Ishikawa (cell line): ENCODE measurements around the gene HIBADH.

Source experiments
- CEBPB ChIP-seq: IDR thresholded peaks from 2 replicates; pipeline ENCODE4 v1.6.1; 2012
- CREB1 ChIP-seq: IDR thresholded peaks from 2 replicates; pipeline ENCODE4 v1.6.1; 2012; ENCODE audit warnings: low read depth
- EGR1 ChIP-seq: IDR thresholded peaks from 2 replicates; pipeline ENCODE4 v1.6.1; 2012
- EP300 ChIP-seq: IDR thresholded peaks from 2 replicates; pipeline ENCODE4 v1.6.1; 2012; ENCODE audit warnings: borderline replicate concordance
- FOXM1 ChIP-seq: IDR thresholded peaks from 2 replicates; pipeline ENCODE4 v1.6.1; 2012; ENCODE audit warnings: low read depth, borderline replicate concordance
- NFIC ChIP-seq: IDR thresholded peaks from 2 replicates; pipeline ENCODE4 v1.6.1; 2012
- RAD21 ChIP-seq: IDR thresholded peaks from 2 replicates; pipeline ENCODE4 v1.6.1; 2012; ENCODE audit warnings: low read depth
- TAF1 ChIP-seq: IDR thresholded peaks from 2 replicates; pipeline ENCODE4 v1.6.1; 2012; ENCODE audit warnings: low read depth, mild to moderate bottlenecking
- TCF12 ChIP-seq: IDR thresholded peaks from 2 replicates; pipeline ENCODE4 v1.6.1; 2012; ENCODE audit warnings: low read depth
- TEAD4 ChIP-seq: IDR thresholded peaks from 2 replicates; pipeline ENCODE4 v1.6.1; 2012
- YY1 ChIP-seq: IDR thresholded peaks from 2 replicates; pipeline ENCODE4 v1.6.1; 2012; ENCODE audit warnings: low read depth
- ZBTB7A ChIP-seq: IDR thresholded peaks from 2 replicates; pipeline ENCODE4 v1.6.1; 2012; ENCODE audit warnings: low read depth
- TF ChIP-seq, protein P1 (sequence below): IDR thresholded peaks from 2 replicates; pipeline ENCODE4 v1.6.1; 2012
- TF ChIP-seq, protein P2 (sequence below): IDR thresholded peaks from 2 replicates; pipeline ENCODE4 v1.6.1; 2012; ENCODE audit warnings: low read depth, mild to moderate bottlenecking
- TF ChIP-seq, protein P3 (sequence below): IDR thresholded peaks from 2 replicates; pipeline ENCODE4 v1.6.1; 2012

Gene HIBADH

DNA sequence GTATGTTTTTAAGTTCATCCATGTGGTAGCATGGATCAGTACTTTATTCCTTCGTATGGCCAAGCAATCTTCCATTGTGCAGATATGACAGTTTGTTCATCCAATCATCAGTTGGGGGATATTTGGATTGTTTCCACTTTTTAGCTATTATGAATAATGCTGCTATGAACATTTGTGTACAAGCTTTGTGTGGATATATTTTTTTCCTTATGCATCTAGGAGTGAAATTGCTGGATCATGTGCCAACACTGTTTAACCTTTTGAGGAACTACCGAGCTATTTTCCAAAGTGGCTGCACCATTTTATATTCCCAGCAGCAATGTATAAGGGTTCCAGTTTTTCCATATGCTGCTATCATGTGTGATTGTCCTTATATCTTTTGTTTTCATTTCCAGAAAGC is 140.1 kb downstream of the HIBADH start:
- TF ChIP-seq, protein P1, sequence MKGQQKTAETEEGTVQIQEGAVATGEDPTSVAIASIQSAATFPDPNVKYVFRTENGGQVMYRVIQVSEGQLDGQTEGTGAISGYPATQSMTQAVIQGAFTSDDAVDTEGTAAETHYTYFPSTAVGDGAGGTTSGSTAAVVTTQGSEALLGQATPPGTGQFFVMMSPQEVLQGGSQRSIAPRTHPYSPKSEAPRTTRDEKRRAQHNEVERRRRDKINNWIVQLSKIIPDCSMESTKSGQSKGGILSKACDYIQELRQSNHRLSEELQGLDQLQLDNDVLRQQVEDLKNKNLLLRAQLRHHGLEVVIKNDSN: no peak
- TF ChIP-seq YY1 (no peak), TAF1 (no peak), TCF12 (no peak), FOXM1 (no peak), EGR1 (no peak), CEBPB (no peak), TEAD4 (no peak), NFIC (no peak), CREB1 (no peak), ZBTB7A (no peak)
- TF ChIP-seq, protein P2, sequence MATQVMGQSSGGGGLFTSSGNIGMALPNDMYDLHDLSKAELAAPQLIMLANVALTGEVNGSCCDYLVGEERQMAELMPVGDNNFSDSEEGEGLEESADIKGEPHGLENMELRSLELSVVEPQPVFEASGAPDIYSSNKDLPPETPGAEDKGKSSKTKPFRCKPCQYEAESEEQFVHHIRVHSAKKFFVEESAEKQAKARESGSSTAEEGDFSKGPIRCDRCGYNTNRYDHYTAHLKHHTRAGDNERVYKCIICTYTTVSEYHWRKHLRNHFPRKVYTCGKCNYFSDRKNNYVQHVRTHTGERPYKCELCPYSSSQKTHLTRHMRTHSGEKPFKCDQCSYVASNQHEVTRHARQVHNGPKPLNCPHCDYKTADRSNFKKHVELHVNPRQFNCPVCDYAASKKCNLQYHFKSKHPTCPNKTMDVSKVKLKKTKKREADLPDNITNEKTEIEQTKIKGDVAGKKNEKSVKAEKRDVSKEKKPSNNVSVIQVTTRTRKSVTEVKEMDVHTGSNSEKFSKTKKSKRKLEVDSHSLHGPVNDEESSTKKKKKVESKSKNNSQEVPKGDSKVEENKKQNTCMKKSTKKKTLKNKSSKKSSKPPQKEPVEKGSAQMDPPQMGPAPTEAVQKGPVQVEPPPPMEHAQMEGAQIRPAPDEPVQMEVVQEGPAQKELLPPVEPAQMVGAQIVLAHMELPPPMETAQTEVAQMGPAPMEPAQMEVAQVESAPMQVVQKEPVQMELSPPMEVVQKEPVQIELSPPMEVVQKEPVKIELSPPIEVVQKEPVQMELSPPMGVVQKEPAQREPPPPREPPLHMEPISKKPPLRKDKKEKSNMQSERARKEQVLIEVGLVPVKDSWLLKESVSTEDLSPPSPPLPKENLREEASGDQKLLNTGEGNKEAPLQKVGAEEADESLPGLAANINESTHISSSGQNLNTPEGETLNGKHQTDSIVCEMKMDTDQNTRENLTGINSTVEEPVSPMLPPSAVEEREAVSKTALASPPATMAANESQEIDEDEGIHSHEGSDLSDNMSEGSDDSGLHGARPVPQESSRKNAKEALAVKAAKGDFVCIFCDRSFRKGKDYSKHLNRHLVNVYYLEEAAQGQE: no peak

DNA sequence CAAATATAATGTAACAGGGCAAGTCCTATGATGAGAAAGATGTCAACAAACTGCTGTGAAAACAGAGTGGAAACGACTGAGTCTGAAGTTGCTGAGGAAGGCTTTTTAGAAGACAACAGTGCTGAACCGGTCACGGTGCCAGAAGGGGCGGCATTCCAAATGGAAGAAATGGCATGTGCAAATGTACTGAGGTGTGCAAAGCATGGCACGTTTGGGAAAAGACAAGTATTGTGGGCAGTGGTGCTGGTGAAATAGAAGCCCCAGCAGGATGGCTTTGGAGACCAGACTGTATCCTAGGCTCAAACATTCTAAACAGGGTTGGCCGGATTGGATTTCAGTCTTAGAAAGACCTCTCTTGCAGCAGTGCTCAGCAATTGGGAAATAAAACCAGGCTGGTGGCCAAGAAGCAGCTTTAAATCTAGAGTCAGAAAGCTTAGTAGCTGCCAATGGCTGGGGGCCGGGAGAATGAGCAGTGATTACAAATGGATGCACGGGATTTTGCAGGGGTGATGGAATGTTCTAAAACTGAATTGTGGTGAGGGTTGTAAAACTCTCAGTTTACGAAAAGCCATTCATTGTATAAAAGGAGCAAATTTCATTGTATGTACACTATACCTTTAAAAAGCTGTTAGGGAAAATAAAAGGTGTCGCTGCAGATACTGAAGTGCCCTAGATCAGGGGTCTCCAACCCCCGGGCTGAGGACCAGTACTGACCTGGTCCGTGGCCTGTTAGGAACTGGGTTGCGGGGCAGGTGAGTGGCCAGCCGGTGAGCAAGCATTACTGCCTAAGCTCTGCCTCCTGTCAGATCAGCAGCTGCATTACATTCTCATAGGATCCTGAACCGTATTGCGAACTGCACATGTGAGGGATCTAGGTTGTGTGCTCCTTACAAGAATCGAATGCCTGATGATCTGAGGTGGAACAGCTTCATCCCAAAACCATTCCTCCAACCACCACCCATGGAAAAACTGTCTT is 141.6 kb downstream of the HIBADH start:
- TF ChIP-seq, protein P3, sequence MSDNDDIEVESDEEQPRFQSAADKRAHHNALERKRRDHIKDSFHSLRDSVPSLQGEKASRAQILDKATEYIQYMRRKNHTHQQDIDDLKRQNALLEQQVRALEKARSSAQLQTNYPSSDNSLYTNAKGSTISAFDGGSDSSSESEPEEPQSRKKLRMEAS: no peak
- TF ChIP-seq TCF12 (no peak), CEBPB (no peak), TAF1 (no peak), EGR1 (no peak), CREB1 (no peak), TEAD4 (no peak), NFIC (no peak), RAD21 (no peak), YY1 (no peak), ZBTB7A (no peak), FOXM1 (no peak), EP300 (no peak)
- TF ChIP-seq, protein P1: no peak
- TF ChIP-seq, protein P2: no peak

DNA sequence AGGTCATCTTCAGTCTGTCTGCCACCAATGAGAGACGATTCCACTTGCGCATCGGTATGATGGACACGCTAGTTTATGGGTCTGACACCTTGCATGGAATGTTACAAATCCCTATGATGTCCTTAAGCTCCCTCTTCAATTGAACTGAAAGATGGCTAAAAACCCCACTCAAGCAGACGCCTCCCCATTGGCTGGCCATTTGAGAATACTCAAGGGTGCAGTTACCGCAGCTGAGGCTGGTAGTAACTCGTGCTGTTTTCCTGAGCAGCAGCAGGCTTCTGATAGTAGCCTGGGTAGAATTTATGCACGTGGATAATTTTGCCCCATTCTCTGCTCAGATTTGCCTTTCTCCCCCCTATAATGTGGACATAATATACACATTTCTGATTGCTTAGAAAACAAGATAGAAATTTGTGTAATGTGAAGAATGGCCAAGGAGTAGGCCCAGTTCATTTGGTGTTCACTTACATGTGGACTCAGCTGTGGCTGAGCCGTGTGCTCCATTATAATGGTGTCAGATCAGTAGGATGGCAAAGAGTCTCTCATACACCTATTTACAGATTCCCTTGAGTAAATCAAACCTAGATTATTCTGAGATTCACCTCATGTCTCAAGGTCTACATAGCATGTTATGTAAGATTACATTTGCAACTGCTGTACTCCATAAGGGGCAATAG is 142.8 kb downstream of the HIBADH start:
- TF ChIP-seq ZBTB7A (no peak), TEAD4 (no peak), EGR1 (no peak)

DNA sequence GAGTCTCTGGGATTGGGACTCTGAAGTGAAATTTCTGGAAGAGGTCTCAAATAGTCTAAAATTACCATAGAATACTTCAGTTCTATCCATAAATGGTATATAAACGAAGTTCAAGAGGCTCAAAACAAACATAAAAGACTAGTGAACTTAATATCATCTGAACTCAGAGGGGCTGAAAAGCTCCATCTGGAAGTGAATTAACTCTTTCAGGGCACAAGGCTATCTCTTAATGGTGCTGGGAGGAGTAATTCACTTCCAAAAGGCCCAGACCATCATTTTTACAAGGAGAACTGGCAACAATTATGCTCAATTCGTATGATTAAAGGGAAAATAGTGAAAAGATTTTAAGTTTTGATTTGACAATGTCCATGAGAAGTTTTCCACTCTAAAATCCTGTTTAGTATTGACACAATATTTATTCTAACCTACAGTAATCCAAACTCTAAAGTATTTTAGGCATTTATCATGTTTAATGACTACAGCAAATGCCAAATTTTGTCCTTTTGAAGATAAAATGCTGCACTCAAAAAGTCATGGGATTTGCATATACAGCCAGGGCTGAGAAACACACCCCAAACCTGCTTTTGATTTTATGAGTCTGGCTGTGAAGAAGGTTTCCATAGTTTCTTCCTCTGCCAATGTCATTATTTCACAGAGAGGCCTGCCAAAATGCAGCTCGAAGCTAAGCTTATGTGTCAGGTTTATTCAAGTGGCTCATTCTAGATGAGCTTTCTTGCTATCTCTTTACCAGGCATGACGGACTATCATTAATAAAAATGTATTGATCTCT is 143.9 kb downstream of the HIBADH start:
- TF ChIP-seq CREB1 (no peak), TAF1 (no peak), YY1 (no peak), EP300 (no peak), TEAD4 (no peak), FOXM1 (no peak), EGR1 (no peak), CEBPB (no peak), RAD21 (no peak), ZBTB7A (no peak), TCF12 (no peak), NFIC (no peak)
- TF ChIP-seq, protein P2: no peak
- TF ChIP-seq, protein P3: no peak
- TF ChIP-seq, protein P1: no peak
